HG03457 (cell line): ENCODE measurements around the gene ANKRD17.

ENCODE experiments used
- ATAC-seq: cut with Tn5 transposase; IDR thresholded peaks from one replicate; pipeline ENCODE4 v1.9.1; 2021; ENCODE audit warnings: moderate number of reproducible peaks; ENCODE audit not compliant: unreplicated experiment

Gene ANKRD17

GRCh38 chr4:73066928-73067327, 191.7 kb downstream of the ANKRD17 start:
- ATAC-seq: no peak

- ATAC-seq: no peak
Observed at GRCh38 chr4:73066445-73066844, 192.2 kb downstream of the ANKRD17 start.

- no peak for ATAC-seq
Observed at GRCh38 chr4:73064536-73064935, 194.1 kb downstream of the ANKRD17 start.

- ATAC-seq: no peak
Observed at GRCh38 chr4:73055241-73055897, 203.2 kb downstream of the ANKRD17 start.

- ATAC-seq: no peak
Observed at GRCh38 chr4:73053974-73054480, 204.6 kb downstream of the ANKRD17 start.

- ATAC-seq: no peak
Observed at GRCh38 chr4:73053076-73053475, 205.5 kb downstream of the ANKRD17 start.

- no peak for ATAC-seq
Observed at GRCh38 chr4:73051625-73052024, 207.0 kb downstream of the ANKRD17 start.

GRCh38 chr4:73045879-73046278, 212.7 kb downstream of the ANKRD17 start:
- ATAC-seq: no peak

GRCh38 chr4:73037057-73037456, 221.5 kb downstream of the ANKRD17 start:
- no peak for ATAC-seq

- peak; percentile 71 for ATAC-seq
Observed at GRCh38 chr4:73036123-73036522, 222.5 kb downstream of the ANKRD17 start.

- no peak for ATAC-seq
Observed at GRCh38 chr4:73034896-73035295, 223.7 kb downstream of the ANKRD17 start.

GRCh38 chr4:73028621-73029020, 230.0 kb downstream of the ANKRD17 start:
- no peak for ATAC-seq
